ENCODE measurements around the gene XAB2.
A peak's percentile ranks its signal among the peaks of the same experiment; 100 is the strongest.

Gene XAB2

DNA sequence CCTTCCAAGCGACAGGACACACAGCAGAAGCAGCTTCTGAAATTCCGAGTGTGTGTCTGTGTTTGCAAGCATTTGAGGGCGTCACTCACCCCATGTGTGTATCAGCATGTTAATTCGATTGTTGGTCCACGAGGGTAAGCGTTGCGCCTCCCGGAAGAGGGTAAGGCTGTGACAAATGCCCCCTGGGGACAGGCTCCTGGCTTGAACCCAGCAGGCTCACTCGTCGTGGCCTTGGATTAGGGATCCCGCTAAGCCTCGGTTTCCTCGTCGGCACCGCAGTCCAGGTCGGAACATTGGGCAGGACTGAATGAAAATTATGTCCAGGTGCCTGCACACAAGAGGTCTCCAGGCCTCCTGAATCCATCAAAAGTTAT, 7.0 kb upstream of the XAB2 start:
- no peak for DNase-seq (ENCODE audit: extremely low read depth, insufficient read length)
- TF ChIP-seq, protein P1, sequence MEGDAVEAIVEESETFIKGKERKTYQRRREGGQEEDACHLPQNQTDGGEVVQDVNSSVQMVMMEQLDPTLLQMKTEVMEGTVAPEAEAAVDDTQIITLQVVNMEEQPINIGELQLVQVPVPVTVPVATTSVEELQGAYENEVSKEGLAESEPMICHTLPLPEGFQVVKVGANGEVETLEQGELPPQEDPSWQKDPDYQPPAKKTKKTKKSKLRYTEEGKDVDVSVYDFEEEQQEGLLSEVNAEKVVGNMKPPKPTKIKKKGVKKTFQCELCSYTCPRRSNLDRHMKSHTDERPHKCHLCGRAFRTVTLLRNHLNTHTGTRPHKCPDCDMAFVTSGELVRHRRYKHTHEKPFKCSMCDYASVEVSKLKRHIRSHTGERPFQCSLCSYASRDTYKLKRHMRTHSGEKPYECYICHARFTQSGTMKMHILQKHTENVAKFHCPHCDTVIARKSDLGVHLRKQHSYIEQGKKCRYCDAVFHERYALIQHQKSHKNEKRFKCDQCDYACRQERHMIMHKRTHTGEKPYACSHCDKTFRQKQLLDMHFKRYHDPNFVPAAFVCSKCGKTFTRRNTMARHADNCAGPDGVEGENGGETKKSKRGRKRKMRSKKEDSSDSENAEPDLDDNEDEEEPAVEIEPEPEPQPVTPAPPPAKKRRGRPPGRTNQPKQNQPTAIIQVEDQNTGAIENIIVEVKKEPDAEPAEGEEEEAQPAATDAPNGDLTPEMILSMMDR (IDR thresholded peaks at IDR 0.05; ENCODE audit: insufficient read depth, low read length, poor library complexity, severe bottlenecking) = no peak
- H3K4me3 ChIP-seq (replicated peaks; ENCODE audit: low read depth, low read length) = peak overlapping the region; percentile 90
- peaks cover 6% of the 10 kb centered on the region for H3K36me3 ChIP-seq (ENCODE audit: control insufficient read depth, insufficient read depth, low read length)
- no peaks in the 10 kb centered on the region for H3K27me3 ChIP-seq (replicated peaks; ENCODE audit: control insufficient read depth, insufficient read depth, low read length)

DNA sequence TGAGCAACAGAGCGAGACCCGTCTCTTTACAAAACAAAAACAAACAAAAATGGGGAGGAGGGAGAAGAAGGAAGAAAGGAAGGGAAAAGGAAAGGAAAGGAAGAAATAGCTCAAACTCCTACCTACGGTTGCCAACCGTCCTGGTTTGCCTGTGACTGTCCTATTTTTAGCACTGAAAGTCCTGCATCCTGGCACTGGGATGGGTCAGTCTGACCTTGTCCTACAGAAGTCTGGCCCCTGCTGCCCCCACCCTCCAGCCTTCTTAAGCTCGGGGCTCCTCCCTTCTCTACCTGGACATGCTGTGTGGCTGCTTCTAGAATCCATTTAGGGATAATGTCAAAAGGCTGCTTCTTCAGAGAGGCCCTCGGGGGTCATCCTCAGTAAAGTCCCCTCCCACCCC, 6.3 kb upstream of the XAB2 start:
- H3K4me3 ChIP-seq (replicated peaks; ENCODE audit: low read depth, low read length) = no peak overlapping the region

DNA sequence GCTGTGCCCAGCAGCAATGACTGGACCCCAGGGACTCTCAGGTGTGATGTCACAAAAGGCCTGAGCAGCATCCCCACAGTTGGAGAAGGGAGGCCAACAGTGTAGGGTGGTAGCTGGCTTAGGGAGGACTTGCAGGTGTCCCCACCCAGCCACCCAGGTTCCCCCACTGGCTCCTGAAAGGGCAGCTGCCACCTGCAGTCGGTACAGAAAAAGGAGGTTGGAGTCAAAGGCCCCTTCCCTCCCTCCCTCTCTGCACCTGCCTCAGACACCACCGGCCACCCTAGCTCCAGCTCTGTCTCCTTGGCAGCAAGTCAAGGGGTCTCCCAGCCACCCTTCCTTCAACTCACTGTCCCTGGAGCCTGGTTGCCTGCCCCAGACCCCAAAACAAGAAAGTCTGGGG, 4.4 kb upstream of the XAB2 start, which contains the start of gene PCP2:
PCP2 (minus strand) TSS at position 22 of the 400 bp plus-strand sequence. CDS start 262 bp downstream, outside the sequence.
- no peak for DNase-seq (ENCODE audit: extremely low read depth, insufficient read length)
- H3K27me3 ChIP-seq (replicated peaks; ENCODE audit: control insufficient read depth, insufficient read depth, low read length) = no peaks in the 10 kb centered on the region
- no peak within 1 kb of the TSS for H3K4me3 ChIP-seq (replicated peaks; ENCODE audit: low read depth, low read length)
- peaks cover 1% of the 10 kb centered on the region; the same call in 1 of the 2 replicates for H3K36me3 ChIP-seq (ENCODE audit: control insufficient read depth, insufficient read depth, low read length)
- TF ChIP-seq, protein P1 (IDR thresholded peaks at IDR 0.05; ENCODE audit: insufficient read depth, low read length, poor library complexity, severe bottlenecking) = no peak

More for the DNA sequence above, 6.3 kb upstream of the XAB2 start:
- TF ChIP-seq, protein P1 (IDR thresholded peaks at IDR 0.05; ENCODE audit: insufficient read depth, low read length, poor library complexity, severe bottlenecking) = no peak
- DNase-seq (ENCODE audit: extremely low read depth, insufficient read length) = no peak
- Histone ChIP-seq H3K36me3 (ENCODE audit: control insufficient read depth, insufficient read depth, low read length) (peaks cover 4% of the 10 kb centered on the region), H3K27me3 (replicated peaks; ENCODE audit: control insufficient read depth, insufficient read depth, low read length) (no peaks in the 10 kb centered on the region)

DNA sequence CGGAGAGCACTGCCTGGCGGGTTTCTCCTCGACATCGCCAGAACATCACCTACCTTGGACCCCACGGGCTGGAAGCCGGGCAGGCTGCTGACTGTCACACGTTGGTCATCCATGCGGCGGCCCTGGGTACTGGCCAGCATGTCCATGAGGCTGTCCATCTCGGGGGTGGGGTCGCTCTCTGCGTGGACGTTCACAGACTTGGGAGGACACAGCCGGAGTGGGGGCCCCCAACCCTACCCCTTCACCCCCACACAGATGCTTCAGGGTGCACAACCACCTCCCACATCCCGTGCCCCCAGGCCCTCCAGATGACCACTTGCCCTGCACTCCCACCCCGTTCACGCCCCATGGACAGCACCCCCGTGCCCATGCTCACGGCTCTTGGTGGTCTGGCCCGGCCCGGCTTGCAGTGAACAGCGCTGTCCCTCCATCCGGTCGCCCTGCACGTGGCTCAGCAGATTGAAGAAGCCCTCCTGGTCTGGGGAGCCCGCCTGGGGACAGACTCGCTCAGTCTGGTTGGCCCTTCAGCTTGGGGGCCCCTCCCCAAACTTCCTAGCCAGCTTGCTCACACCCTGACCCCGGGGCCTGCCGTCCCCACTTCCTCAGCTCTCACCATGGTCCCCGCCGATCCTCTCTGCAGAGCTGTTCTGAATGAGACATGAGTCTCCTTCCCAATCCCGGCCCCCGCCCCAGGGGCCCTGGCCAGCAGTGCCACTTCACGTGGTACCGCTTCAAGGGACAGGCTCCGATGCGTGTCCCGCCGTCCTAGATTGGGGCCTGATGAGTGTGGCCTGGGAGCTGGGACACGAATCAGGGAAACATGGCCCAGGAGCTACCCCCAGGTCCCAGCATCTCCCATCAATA, 3.2 kb upstream of the XAB2 start:
- Histone ChIP-seq H3K27me3 (replicated peaks; ENCODE audit: control insufficient read depth, insufficient read depth, low read length) (no peaks in the 10 kb centered on the region), H3K4me3 (replicated peaks; ENCODE audit: low read depth, low read length) (no peak overlapping the region), H3K36me3 (ENCODE audit: control insufficient read depth, insufficient read depth, low read length) (peaks cover 2% of the 10 kb centered on the region; the same call in 1 of the 2 replicates)
- DNase-seq (ENCODE audit: extremely low read depth, insufficient read length) = no peak
- TF ChIP-seq, protein P1 (IDR thresholded peaks at IDR 0.05; ENCODE audit: insufficient read depth, low read length, poor library complexity, severe bottlenecking) = no peak

DNA sequence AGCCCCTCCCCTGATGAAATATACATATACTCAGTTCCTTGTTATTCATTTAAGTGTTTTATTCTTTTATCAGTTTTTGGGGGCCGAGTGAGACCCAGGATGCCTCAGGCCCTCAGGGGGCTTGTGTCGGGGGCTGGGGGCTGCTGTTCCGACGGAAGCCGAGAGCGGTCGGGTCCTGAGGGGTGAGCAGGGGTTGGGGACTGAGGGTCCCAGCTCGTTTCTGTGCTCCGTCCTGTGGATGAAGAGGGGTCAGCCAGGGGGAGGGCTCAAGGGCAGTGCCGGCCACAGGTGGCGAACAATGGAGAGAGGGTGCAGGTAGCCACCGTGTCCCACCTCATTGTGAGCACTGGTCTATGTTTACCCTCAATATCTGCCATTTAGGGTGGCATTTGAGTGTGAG, 2.2 kb upstream of the XAB2 start:
- H3K4me3 ChIP-seq (replicated peaks; ENCODE audit: low read depth, low read length) = no peak overlapping the region
- TF ChIP-seq, protein P1 (IDR thresholded peaks at IDR 0.05; ENCODE audit: insufficient read depth, low read length, poor library complexity, severe bottlenecking) = no peak

More for the DNA sequence above, 2.2 kb upstream of the XAB2 start:
- H3K27me3 ChIP-seq (replicated peaks; ENCODE audit: control insufficient read depth, insufficient read depth, low read length) = no peaks in the 10 kb centered on the region
- DNase-seq (ENCODE audit: extremely low read depth, insufficient read length) = no peak
- H3K36me3 ChIP-seq (ENCODE audit: control insufficient read depth, insufficient read depth, low read length) = peaks cover 3% of the 10 kb centered on the region
